GM06990 (cell line): ENCODE measurements around the gene TTC27.
A peak's percentile ranks its signal among the peaks of the same experiment; 100 is the strongest.

Experiments used
- DNase-seq: peaks from one replicate; pipeline ENCODE4 v3.0.0-alpha.2; 2011; ENCODE audit not compliant: insufficient read length; ENCODE audit errors: extremely low read depth
- H3K27me3 ChIP-seq: replicated peaks from 2 replicates; pipeline ENCODE4 v1.6.0; 2011; ENCODE audit warnings: low read length; ENCODE audit not compliant: control insufficient read depth, insufficient read depth
- H3K36me3 ChIP-seq: 2 replicates; pipeline ENCODE4 v1.5.1; 2011; ENCODE audit warnings: low read length; ENCODE audit not compliant: control insufficient read depth, insufficient read depth
- H3K4me3 ChIP-seq: replicated peaks from 2 replicates; pipeline ENCODE4 v1.5.1; 2011; ENCODE audit warnings: low read depth, mild to moderate bottlenecking, control low read depth, low read length
- CTCF ChIP-seq: IDR thresholded peaks from 2 replicates; pipeline ENCODE4 v1.5.1; 2011; ENCODE audit warnings: low read length, control low read depth, mild to moderate bottlenecking, inconsistent platforms; ENCODE audit not compliant: insufficient read depth, poor library complexity, severe bottlenecking

The TTC27 gene

GRCh38 chr2:32712870-32713269 is 85.0 kb downstream of the TTC27 start:
- DNase-seq = no peak
- no peak overlapping the region for H3K4me3 ChIP-seq
- H3K27me3 ChIP-seq = no peaks in the 10 kb centered on the region
- no peak for TF ChIP-seq CTCF
- H3K36me3 ChIP-seq = no peaks in the 10 kb centered on the region; the same call in 1 of the 2 replicates

- Histone ChIP-seq H3K27me3 (no peaks in the 10 kb centered on the region), H3K36me3 (no peaks in the 10 kb centered on the region; the same call in 1 of the 2 replicates), H3K4me3 (no peak overlapping the region)
- DNase-seq = no peak
- no peak for TF ChIP-seq CTCF
Observed at GRCh38 chr2:32714521-32714920, 86.7 kb downstream of the TTC27 start.

GRCh38 chr2:32715391-32715841 is 87.6 kb downstream of the TTC27 start:
- peak; percentile 67 for DNase-seq
- H3K4me3 ChIP-seq = no peak overlapping the region
- H3K36me3 ChIP-seq = no peaks in the 10 kb centered on the region; the same call in 1 of the 2 replicates
- no peak for TF ChIP-seq CTCF
- no peaks in the 10 kb centered on the region for H3K27me3 ChIP-seq

GRCh38 chr2:32715981-32716380 is 88.1 kb downstream of the TTC27 start:
- TF ChIP-seq CTCF = no peak
- H3K4me3 ChIP-seq = no peak overlapping the region
- DNase-seq = no peak
- no peaks in the 10 kb centered on the region for H3K27me3 ChIP-seq
- H3K36me3 ChIP-seq = no peaks in the 10 kb centered on the region; the same call in 1 of the 2 replicates

- Histone ChIP-seq H3K4me3 (no peak overlapping the region), H3K36me3 (no peaks in the 10 kb centered on the region; the same call in 1 of the 2 replicates), H3K27me3 (no peaks in the 10 kb centered on the region)
- DNase-seq = no peak
- no peak for TF ChIP-seq CTCF
Observed at GRCh38 chr2:32716598-32716997, 88.7 kb downstream of the TTC27 start.

GRCh38 chr2:32718752-32719151 is 90.9 kb downstream of the TTC27 start:
- Histone ChIP-seq H3K36me3 (no peaks in the 10 kb centered on the region), H3K4me3 (no peak overlapping the region), H3K27me3 (no peaks in the 10 kb centered on the region)
- DNase-seq = no peak
- no peak for TF ChIP-seq CTCF
